HCT116 (cell line): ENCODE measurements around the gene RAPGEF6. TPM values are rescaled to one million over a fixed set of nuclear protein-coding genes. Genes with fewer than 3 reads are reported as not detected.

Experiments
- ATAC-seq: fragments of 200-7000 bp; cut with Tn5 transposase; 2 replicates; pipeline ENCODE4 v1.9.1; 2020; ENCODE audit warnings: mild to moderate bottlenecking, moderate library complexity
- BruUV-seq: library from RNA; stranded (reverse); fragments of 400-500 nt; replicated peaks from 2 replicates; lab custom pipeline; 2021; lab: Mats Ljungman, UMichigan
- CTCF ChIA-PET: fragments of 300-600 bp; sonication (Branson Sonifier 250); formaldehyde crosslinking; loops from one replicate; lab custom pipeline; 2021; ENCODE audit warnings: antibody characterized with exemption; lab: Charles Lee
- POLR2A ChIA-PET: fragments of 300-600, 350-600 bp; sonication (Branson Sonifier 250); formaldehyde crosslinking; loops from one replicate; lab custom pipeline; 2021; ENCODE audit warnings: antibody characterized with exemption; lab: Charles Lee
- RAD21 ChIA-PET, 2 experiments: fragments of 300-600 bp; sonication (Branson Sonifier 250); formaldehyde crosslinking; loops; one replicate each; lab custom pipeline; 2023; ENCODE audit warnings: low total read pairs in 2 of 2; ENCODE audit not compliant: uncharacterized antibody in 2 of 2, unreplicated experiment in 2 of 2, low non-redundant PET in 1 of 2; lab: Charles Lee
- DNase-seq: peaks from one replicate; pipeline ENCODE4 v3.0.0-alpha.2; 2010; ENCODE audit warnings: low read depth, low spot score
- H2AFZ ChIP-seq: fragments of 200-600 bp; shearing (Covaris generic), sonication (generic); 2 replicates; pipeline ENCODE4 v1.6.1; 2017; ENCODE audit warnings: low read depth, mixed run types, mixed read lengths, antibody characterized with exemption, low read length; ENCODE audit not compliant: poor library complexity, severe bottlenecking
- H3K27ac ChIP-seq: 2 replicates; pipeline ENCODE4 v1.5.1; 2012; ENCODE audit warnings: low read depth, low read length
- H3K27me3 ChIP-seq: fragments of 200-600 bp; sonication (generic); 2 replicates; pipeline ENCODE4 v1.6.1; 2016; ENCODE audit warnings: mixed run types, low read length, mixed read lengths; ENCODE audit not compliant: insufficient read depth
- H3K36me3 ChIP-seq, 2 experiments: fragments of 200-500 bp in 1 of 2; fragments of 200-600 bp in 1 of 2; sonication (Bioruptor generic) in 1 of 2; sonication (generic) in 1 of 2; 2 replicates each; pipeline versions ENCODE4 v1.5.1 to v1.6.1; 2014 to 2016; ENCODE audit warnings: low read length in 2 of 2, inconsistent platforms in 1 of 2, mixed read lengths in 1 of 2, mixed run types in 1 of 2; ENCODE audit not compliant: insufficient read depth in 2 of 2, control insufficient read depth in 1 of 2
- H3K4me1 ChIP-seq, 2 experiments: fragments of 200-600 bp in 1 of 2; sonication (generic) in 1 of 2; 2 replicates each; pipeline versions ENCODE4 v1.5.1 to v1.6.1; 2012 to 2017; ENCODE audit warnings: low read length in 2 of 2, inconsistent platforms in 1 of 2, mild to moderate bottlenecking in 1 of 2, mixed read lengths in 1 of 2, mixed run types in 1 of 2, moderate library complexity in 1 of 2; ENCODE audit not compliant: insufficient read depth in 2 of 2, control insufficient read depth in 1 of 2
- H3K4me2 ChIP-seq: fragments of 200-600 bp; sonication (generic); 2 replicates; pipeline ENCODE4 v1.6.1; 2017; ENCODE audit warnings: mixed run types, low read length, mixed read lengths
- H3K4me3 ChIP-seq, 2 experiments: fragments of 200-600 bp in 1 of 2; sonication (generic) in 1 of 2; replicated peaks in 1 of 2; 2 replicates each; pipeline ENCODE4 v1.5.1; 2011 to 2016; ENCODE audit warnings: low read length in 2 of 2, control low read depth in 1 of 2, low read depth in 1 of 2, mild to moderate bottlenecking in 1 of 2, mixed read lengths in 1 of 2, mixed run types in 1 of 2
- H3K79me2 ChIP-seq: fragments of 200-600 bp; sonication (generic); 2 replicates; pipeline ENCODE4 v1.6.1; 2017; ENCODE audit warnings: mild to moderate bottlenecking, mixed run types, low read length, moderate library complexity, mixed read lengths; ENCODE audit not compliant: insufficient read depth
- H3K9ac ChIP-seq: fragments of 200-600 bp; sonication (generic); 2 replicates; pipeline ENCODE4 v1.6.1; 2016; ENCODE audit warnings: low read length, mixed read lengths
- H3K9me2 ChIP-seq: fragments of 200-600 bp; sonication (generic), shearing (Covaris generic); 2 replicates; pipeline ENCODE4 v1.6.1; 2017; ENCODE audit warnings: mixed run types, mild to moderate bottlenecking, moderate library complexity; ENCODE audit not compliant: insufficient read depth
- H3K9me3 ChIP-seq, 2 experiments: fragments of 200-500 bp in 1 of 2; fragments of 200-600 bp in 1 of 2; sonication (Bioruptor generic) in 1 of 2; sonication (generic) in 1 of 2; 2 replicates each; pipeline ENCODE4 v1.6.1; 2014 to 2017; ENCODE audit warnings: low read length in 2 of 2, mixed read lengths in 2 of 2, inconsistent platforms in 1 of 2, low read depth in 1 of 2, mild to moderate bottlenecking in 1 of 2, mixed run types in 1 of 2, moderate library complexity in 1 of 2; ENCODE audit not compliant: control insufficient read depth in 1 of 2, insufficient read depth in 1 of 2
- H4K20me1 ChIP-seq: fragments of 200-600 bp; sonication (generic), shearing (Covaris generic); 2 replicates; pipeline ENCODE4 v1.6.1; 2017; ENCODE audit warnings: mixed run types, mild to moderate bottlenecking, moderate library complexity; ENCODE audit not compliant: insufficient read depth
- CBX3 ChIP-seq: IDR thresholded peaks from 2 replicates; pipeline ENCODE4 v1.6.1; 2012; ENCODE audit warnings: low read depth
- CEBPB ChIP-seq: IDR thresholded peaks from 2 replicates; pipeline ENCODE4 v1.6.1; 2012; ENCODE audit warnings: low read depth
- EGR1 ChIP-seq: IDR thresholded peaks from 2 replicates; pipeline ENCODE4 v1.6.1; 2012; ENCODE audit warnings: low read depth
- ELF1 ChIP-seq: IDR thresholded peaks from 2 replicates; pipeline ENCODE4 v1.6.1; 2012; ENCODE audit warnings: low read depth, borderline replicate concordance
- MAX ChIP-seq: IDR thresholded peaks from 2 replicates; pipeline ENCODE4 v1.6.1; 2012
- POLR2A ChIP-seq: IDR thresholded peaks from 2 replicates; pipeline ENCODE4 v1.7.0; 2011; ENCODE audit warnings: borderline replicate concordance; ENCODE audit not compliant: insufficient read depth, insufficient read length; ENCODE audit errors: extremely low read depth
- POLR2AphosphoS5 ChIP-seq: IDR thresholded peaks from 2 replicates; pipeline ENCODE4 v1.6.1; 2011; ENCODE audit warnings: mild to moderate bottlenecking, low read depth, low read length, moderate library complexity
- RAD21 ChIP-seq: IDR thresholded peaks from 2 replicates; pipeline ENCODE4 v1.6.1; 2012; ENCODE audit warnings: low read depth, mild to moderate bottlenecking
- REST ChIP-seq: IDR thresholded peaks from 2 replicates; pipeline ENCODE4 v1.6.1; 2012; ENCODE audit warnings: low read depth
- SIN3A ChIP-seq: IDR thresholded peaks from 2 replicates; pipeline ENCODE4 v1.6.1; 2012; ENCODE audit warnings: low read depth
- SP1 ChIP-seq: IDR thresholded peaks from 2 replicates; pipeline ENCODE4 v1.6.1; 2012; ENCODE audit warnings: low read depth
- YY1 ChIP-seq: IDR thresholded peaks from 2 replicates; pipeline ENCODE4 v1.6.1; 2011; ENCODE audit warnings: low read length, low read depth, moderate library complexity, mild to moderate bottlenecking; ENCODE audit not compliant: insufficient replicate concordance; ENCODE audit errors: extremely low read depth
- ZBTB33 ChIP-seq: IDR thresholded peaks from 2 replicates; pipeline ENCODE4 v1.6.1; 2011; ENCODE audit warnings: mild to moderate bottlenecking, low read length, moderate library complexity; ENCODE audit not compliant: insufficient replicate concordance; ENCODE audit errors: extremely low read depth
- intact Hi-C: fragments of 100-400 bp; cut with micrococcal nuclease; formaldehyde crosslinking; loops from 2 replicates; pipeline ENCODE4 v1.10.0; 2022
- total RNA-seq: library from RNA; stranded (reverse); gene quantifications from one replicate; pipeline ENCODE4 v1.2.1, GENCODE V29; 2021; ENCODE audit not compliant: unreplicated experiment

RAPGEF6 gene
- total RNA-seq, 1 experiment from 2014 or later, result 18.4 TPM

GRCh38 chr5:131659841-131660240 is 24.8 kb upstream of the RAPGEF6 start:
- Histone ChIP-seq H3K4me1 (no peaks in the 10 kb centered on the region), H4K20me1 (no peaks in the 10 kb centered on the region), H3K9ac (no peak overlapping the region), H3K9me3 (no peaks in the 10 kb centered on the region)
- TF ChIP-seq ZBTB33 (no peak), POLR2AphosphoS5 (no peak), EGR1 (no peak), CBX3 (no peak), RAD21 (no peak), YY1 (no peak), POLR2A (no peak), SIN3A (no peak), REST (no peak), CEBPB (no peak), SP1 (no peak), ELF1 (no peak), MAX (no peak)
- TF ChIP-seq, all 23 proteins: peak for 0
- intact Hi-C loops, result no loop called here
- DNase-seq (no peak), ATAC-seq (no peak)
- ChIA-PET CTCF (no interaction called here), POLR2A (no interaction called here), RAD21 (no interaction called here)
- Histone ChIP-seq H3K36me3 (no peaks in the 10 kb centered on the region), H3K4me2 (no peak overlapping the region), H2AFZ (no peak overlapping the region), H3K9me2 (no peaks in the 10 kb centered on the region), H3K27ac (no peak overlapping the region), H3K4me3 (no peak overlapping the region), H3K27me3 (no peaks in the 10 kb centered on the region), H3K79me2 (no peaks in the 10 kb centered on the region)
- no TSS peak for BruUV-seq
